Esophagus squamous epithelium (tissue), 5 donors: ENCODE measurements around the gene TSPO2. TPM values are rescaled to one million over a fixed set of nuclear protein-coding genes. Genes with fewer than 3 reads are reported as not detected.
A peak's percentile ranks its signal among the peaks of the same experiment; 100 is the strongest.

Experiments
- DNase-seq: peaks from one replicate; lab custom pipeline; 2025; lab: John Stamatoyannopoulos, UW
- H3K27ac ChIP-seq, 4 donors: fragments of 200-600 bp; sonication (generic); one replicate each; pipeline ENCODE4 v1.5.1; 2016 to 2019; ENCODE audit warnings: mild to moderate bottlenecking in 1 of 4
- H3K27me3 ChIP-seq, 4 donors: fragments of 200-600 bp; sonication (generic); 1 replicate in 3 of 4; 2 replicates in 1 of 4; pipeline versions ENCODE4 v1.5.1 to v1.6.0; 2017 to 2021; ENCODE audit warnings: antibody characterized with exemption in 1 of 4
- H3K36me3 ChIP-seq, 3 donors: fragments of 200-600 bp; sonication (generic); one replicate each; pipeline ENCODE4 v1.5.1; 2016 to 2019
- H3K4me1 ChIP-seq, 3 donors: fragments of 200-600 bp; sonication (generic); one replicate each; pipeline ENCODE4 v1.5.1; 2017 to 2019
- H3K4me3 ChIP-seq, 4 donors: fragments of 200-600 bp; sonication (generic); 1 replicate in 3 of 4; 2 replicates in 1 of 4; pipeline ENCODE4 v1.5.1; 2016 to 2019; ENCODE audit warnings: mild to moderate bottlenecking in 2 of 4, moderate library complexity in 1 of 4
- H3K9me3 ChIP-seq, 3 donors: fragments of 200-600 bp; sonication (generic); one replicate each; pipeline ENCODE4 v1.5.1; 2016 to 2019
- POLR2A ChIP-seq, 4 donors: fragments of 450-650 bp; IDR thresholded peaks; one replicate each; pipeline ENCODE4 v1.6.1; 2017; ENCODE audit warnings: antibody characterized with exemption in 4 of 4, mild to moderate bottlenecking in 4 of 4, moderate library complexity in 3 of 4
- WGBS, 2 donors: methylation state at CpG; one replicate each; pipeline ENCODE4 v1.1.5; 2018; 5-methylcytosine and 5-hydroxymethylcytosine counted together
- intact Hi-C: fragments of 100-400 bp; cut with DNase I; formaldehyde crosslinking; loops from one replicate; pipeline ENCODE4 v1.15.0; 2022
- total RNA-seq, 4 donors: library from RNA; depleted of rRNA; stranded (reverse); fragments of >200 nt; gene quantifications; one replicate each; pipeline ENCODE4 v1.1.0, GENCODE V29; 2016
- TF ChIP-seq, protein P1 (sequence below), 6 experiments: fragments of 450-650 bp in 4 of 6; fragments of 200-600 bp in 2 of 6; sonication (generic) in 2 of 6; IDR thresholded peaks; one replicate each; pipeline ENCODE4 v1.5.1; 2016 to 2019; ENCODE audit warnings: antibody characterized with exemption in 6 of 6, mild to moderate bottlenecking in 4 of 6, moderate library complexity in 4 of 6
- donor health status: DM: yes; HTN: yes; CAD: no.

The TSPO2 gene
- total RNA-seq, 4 donors from 2014 or later = not detected

DNA sequence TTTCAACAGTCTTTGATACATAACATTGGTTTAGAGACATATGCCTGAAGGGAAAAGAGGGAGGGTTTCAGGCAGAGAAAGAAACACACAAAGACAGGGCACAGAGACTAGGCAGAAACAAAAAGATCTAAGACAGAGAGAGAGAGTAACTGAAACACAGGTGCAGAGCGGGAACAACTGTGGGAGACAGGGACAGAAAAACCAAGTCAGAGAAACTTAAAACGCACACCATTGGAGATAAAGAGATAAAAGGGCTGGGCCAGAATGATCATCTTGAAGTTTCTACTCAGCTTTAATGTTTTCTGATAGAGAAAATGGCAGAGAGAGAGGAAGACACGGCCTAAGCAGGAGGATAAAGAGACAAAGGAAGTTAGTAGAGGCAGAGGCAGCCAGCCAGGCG is 15.0 kb upstream of the TSPO2 start:
- Histone ChIP-seq H3K4me3 (peak overlapping the region; percentile 28 to 69 (median 54)), H3K27ac (peak overlapping the region in 3 of 4 donors; percentile 55 to 86 (median 76)), H3K36me3 (no peaks in the 10 kb centered on the region), H3K9me3 (no peaks in the 10 kb centered on the region), H3K4me1 (peaks cover 12 to 28% (median 15%) of the 10 kb centered on the region in 3 donors), H3K27me3 (no peaks in the 10 kb centered on the region)
- TF ChIP-seq POLR2A (IDR thresholded peaks at IDR 0.05) = no peak
- TF ChIP-seq, protein P1, sequence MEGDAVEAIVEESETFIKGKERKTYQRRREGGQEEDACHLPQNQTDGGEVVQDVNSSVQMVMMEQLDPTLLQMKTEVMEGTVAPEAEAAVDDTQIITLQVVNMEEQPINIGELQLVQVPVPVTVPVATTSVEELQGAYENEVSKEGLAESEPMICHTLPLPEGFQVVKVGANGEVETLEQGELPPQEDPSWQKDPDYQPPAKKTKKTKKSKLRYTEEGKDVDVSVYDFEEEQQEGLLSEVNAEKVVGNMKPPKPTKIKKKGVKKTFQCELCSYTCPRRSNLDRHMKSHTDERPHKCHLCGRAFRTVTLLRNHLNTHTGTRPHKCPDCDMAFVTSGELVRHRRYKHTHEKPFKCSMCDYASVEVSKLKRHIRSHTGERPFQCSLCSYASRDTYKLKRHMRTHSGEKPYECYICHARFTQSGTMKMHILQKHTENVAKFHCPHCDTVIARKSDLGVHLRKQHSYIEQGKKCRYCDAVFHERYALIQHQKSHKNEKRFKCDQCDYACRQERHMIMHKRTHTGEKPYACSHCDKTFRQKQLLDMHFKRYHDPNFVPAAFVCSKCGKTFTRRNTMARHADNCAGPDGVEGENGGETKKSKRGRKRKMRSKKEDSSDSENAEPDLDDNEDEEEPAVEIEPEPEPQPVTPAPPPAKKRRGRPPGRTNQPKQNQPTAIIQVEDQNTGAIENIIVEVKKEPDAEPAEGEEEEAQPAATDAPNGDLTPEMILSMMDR (IDR thresholded peaks at IDR 0.05) = no peak
- DNase-seq = no peak
- intact Hi-C loops = loop anchor here (10.0 kb wide), 1 partner anchor 132 kb away; no protein-coding TSS in a partner anchor
- 34 to 35% methylated on average over 4 of the region's 4 CpGs for WGBS, 2 donors

DNA sequence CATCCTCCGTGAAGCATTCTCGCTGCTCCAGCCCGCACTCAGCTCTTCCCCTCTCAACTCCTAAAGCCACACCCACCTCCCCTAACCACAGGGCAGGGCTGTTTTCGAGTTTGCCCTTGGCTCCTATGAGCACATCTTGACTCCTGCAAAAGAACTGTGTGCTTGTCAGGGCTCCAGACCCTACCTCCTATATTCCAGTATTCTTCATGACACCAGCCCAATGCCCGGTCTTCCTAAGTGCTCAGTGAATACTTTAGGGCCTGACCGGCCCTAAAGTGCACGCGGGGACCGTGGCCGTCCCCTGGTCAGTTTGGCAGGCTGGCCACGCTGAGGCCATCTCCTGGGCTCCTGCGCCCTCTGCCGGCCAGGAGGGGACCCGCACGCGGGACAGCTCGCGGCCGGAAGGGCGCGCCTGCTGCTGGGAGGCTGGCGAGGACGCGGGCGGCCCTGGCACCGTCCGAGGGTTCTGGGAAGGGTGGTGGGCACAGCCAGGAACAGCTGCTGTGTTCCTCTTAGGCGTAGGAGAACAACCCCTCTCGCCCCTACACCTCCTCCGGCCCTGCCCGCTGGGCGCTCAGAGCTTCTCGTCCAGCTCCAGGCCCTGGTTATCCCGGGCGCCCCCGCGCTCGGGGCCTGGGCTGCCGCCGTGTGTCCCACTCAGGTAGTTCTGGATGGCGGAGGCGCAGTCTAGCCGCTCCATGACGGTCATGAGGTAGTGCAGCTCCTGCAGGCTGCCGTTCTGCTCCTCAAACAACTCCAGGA is 14.3 kb upstream of the TSPO2 start:
- no peaks in the 10 kb centered on the region for H3K27me3 ChIP-seq
- WGBS, 2 donors = 4 to 5% methylated on average over 6 to 10 of the region's 45 CpGs
- H3K4me3 ChIP-seq = peak overlapping the region; percentile 28 to 69 (median 54)
- TF ChIP-seq POLR2A (IDR thresholded peaks at IDR 0.05) = no peak
- TF ChIP-seq, protein P1 (IDR thresholded peaks at IDR 0.05) = peak; percentile 96 to 99 (median 99)
- peaks cover 12 to 23% (median 15%) of the 10 kb centered on the region in 3 donors for H3K4me1 ChIP-seq
- no peaks in the 10 kb centered on the region for H3K36me3 ChIP-seq
- no peak for DNase-seq
- no peaks in the 10 kb centered on the region for H3K9me3 ChIP-seq
- H3K27ac ChIP-seq = peak overlapping the region; percentile 22 to 86 (median 66)
- intact Hi-C loops = loop anchor here (10.0 kb wide), 1 partner anchor 133 kb away; no protein-coding TSS in a partner anchor

DNA sequence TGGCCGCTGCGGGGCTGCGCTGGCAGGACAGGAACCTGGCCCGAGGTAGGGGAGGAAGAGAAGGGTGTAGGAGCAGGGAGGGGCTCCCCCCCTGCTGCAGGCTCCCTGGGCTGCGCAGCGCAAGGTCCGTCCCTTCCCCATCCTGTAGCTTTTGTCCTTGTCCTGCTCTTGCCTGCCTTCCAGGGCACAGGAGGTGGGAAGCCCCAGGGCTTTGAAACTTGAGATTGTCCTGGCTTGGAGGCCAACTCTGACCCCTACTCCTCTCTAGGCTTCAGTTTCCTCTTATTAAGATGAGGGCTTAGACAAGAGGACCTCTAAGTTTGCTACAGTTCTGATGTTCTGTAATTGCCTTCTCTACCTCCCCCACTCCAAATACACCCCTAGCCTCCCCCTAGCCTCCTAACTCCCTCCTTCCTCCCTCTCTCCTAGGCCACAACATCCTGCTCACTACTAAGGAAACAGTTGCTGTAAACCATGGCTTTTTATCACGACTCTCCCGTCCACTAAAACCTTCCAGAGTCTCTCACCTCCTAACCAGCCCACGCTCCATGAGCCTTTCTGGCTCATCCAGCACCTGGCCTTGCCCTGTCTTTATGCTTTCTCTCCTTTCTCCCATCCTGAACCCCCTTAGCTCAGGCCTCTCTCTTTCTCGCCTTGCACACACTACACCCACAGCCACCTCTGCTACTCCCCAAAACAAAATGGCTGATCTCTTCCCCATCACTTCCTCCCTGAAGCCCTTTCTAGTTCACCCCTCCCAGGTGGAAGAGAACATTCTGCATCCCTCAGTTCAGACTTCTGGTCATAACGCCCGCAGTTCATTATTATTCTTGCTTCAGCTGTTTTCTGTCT is 13.5 kb upstream of the TSPO2 start:
- H3K36me3 ChIP-seq = no peaks in the 10 kb centered on the region
- no peak for DNase-seq
- TF ChIP-seq POLR2A (IDR thresholded peaks at IDR 0.05) = no peak
- TF ChIP-seq, protein P1 (IDR thresholded peaks at IDR 0.05) = no peak
- WGBS, 2 donors = 69 to 77% methylated on average over 6 to 7 of the region's 13 CpGs
- peak overlapping the region; percentile 22 to 86 (median 66) for H3K27ac ChIP-seq
- intact Hi-C loops = loop anchor here (10.0 kb wide), 1 partner anchor 134 kb away; no protein-coding TSS in a partner anchor
- H3K4me3 ChIP-seq = peak overlapping the region; percentile 28 to 69 (median 54)
- no peaks in the 10 kb centered on the region for H3K27me3 ChIP-seq
- H3K9me3 ChIP-seq = no peaks in the 10 kb centered on the region
- peaks cover 12 to 23% (median 15%) of the 10 kb centered on the region in 3 donors for H3K4me1 ChIP-seq

DNA sequence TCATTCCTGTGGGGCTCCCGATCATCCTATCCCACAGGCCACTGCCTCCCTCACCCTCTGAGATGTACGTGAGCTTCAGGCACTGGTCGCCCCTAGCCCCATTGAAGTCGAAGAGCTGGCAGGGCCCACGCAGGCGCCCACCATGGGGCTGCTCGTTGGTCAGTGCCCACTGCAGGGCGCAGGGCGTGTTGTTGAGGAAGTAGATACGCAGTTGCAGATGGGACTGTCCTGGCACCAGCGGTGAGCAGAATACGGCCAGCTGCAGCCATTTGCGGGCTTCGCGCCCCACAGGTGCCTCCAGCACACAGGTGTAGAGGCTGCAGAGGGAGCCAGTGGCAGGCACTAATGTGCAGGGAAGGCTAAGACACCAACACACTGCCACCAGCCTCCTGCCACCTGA is 9.4 kb upstream of the TSPO2 start:
- Histone ChIP-seq H3K27ac (no peak overlapping the region), H3K9me3 (no peaks in the 10 kb centered on the region), H3K36me3 (no peaks in the 10 kb centered on the region), H3K27me3 (no peaks in the 10 kb centered on the region), H3K4me1 (peaks cover 6 to 34% (median 12%) of the 10 kb centered on the region in 3 donors), H3K4me3 (no peak overlapping the region)
- TF ChIP-seq POLR2A (IDR thresholded peaks at IDR 0.05) = no peak
- TF ChIP-seq, protein P1 (IDR thresholded peaks at IDR 0.05) = no peak
- intact Hi-C loops = no loop called here
- 94 to 97% methylated on average over 9 to 12 of the region's 15 CpGs for WGBS, 2 donors
- no peak for DNase-seq
